H54 (cell line): ENCODE results near the gene ADGRG3.

Source experiments
- DNase-seq: peaks from one replicate; pipeline ENCODE4 v3.0.0; 2011; ENCODE audit warnings: low spot score, mixed read lengths; ENCODE audit not compliant: insufficient read length
- FAIRE-seq: peaks from 3 replicates; lab custom pipeline; 2011; peaks lifted over from hg19 to GRCh38; lab: Jason Lieb, UNC
- POLR2A ChIP-seq: IDR thresholded peaks from 2 replicates; pipeline ENCODE4 v1.6.1; 2011; ENCODE audit warnings: low read depth, mild to moderate bottlenecking, low read length

ADGRG3 gene

DNA sequence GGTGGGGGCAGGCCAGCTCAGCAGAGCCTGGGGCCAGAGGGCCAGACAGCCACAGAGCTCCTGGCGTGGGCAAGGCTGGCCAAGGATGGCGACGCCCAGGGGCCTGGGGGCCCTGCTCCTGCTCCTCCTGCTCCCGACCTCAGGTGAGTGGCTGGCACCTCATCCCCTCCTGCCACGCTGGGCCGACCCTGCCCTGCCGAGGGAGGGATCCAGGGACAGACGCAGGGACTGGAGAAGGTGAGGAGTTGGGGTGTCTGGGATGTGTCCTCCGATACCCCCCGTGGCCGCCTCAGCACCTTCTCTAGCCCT lies at the start of gene ADGRG3:
ADGRG3 (plus strand) TSS at position 44 of the 309 bp plus-strand sequence; CDS start at position 86, 42 bp downstream.
- TF ChIP-seq POLR2A, result no peak
- FAIRE-seq (no peak), DNase-seq (no peak)

DNA sequence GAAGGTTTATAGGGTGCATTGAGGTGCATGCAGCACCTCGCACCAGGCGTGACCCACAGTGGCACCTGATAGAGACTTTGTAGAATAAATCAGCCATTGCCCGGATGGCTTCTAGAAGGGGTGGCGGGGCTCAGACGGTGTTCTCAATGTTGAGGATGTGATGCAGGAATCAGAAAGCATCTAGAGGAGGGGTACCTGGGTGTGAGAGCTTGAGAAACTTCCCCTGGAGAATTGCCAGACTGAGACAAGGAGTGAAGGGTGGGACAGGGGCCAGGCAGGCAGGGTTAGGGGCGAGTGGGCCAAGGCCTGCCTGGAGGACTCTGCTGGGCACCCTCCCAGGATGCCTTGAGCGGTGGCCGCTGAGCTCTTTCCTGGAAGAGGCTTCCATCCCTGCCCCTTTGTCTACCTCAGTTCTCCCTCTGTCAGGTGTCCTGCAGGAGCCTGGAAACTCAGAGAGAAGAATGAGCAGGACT lies 48.9 kb upstream of the ADGRG3 start:
- TF ChIP-seq POLR2A, result no peak
- FAIRE-seq, result no peak

DNA sequence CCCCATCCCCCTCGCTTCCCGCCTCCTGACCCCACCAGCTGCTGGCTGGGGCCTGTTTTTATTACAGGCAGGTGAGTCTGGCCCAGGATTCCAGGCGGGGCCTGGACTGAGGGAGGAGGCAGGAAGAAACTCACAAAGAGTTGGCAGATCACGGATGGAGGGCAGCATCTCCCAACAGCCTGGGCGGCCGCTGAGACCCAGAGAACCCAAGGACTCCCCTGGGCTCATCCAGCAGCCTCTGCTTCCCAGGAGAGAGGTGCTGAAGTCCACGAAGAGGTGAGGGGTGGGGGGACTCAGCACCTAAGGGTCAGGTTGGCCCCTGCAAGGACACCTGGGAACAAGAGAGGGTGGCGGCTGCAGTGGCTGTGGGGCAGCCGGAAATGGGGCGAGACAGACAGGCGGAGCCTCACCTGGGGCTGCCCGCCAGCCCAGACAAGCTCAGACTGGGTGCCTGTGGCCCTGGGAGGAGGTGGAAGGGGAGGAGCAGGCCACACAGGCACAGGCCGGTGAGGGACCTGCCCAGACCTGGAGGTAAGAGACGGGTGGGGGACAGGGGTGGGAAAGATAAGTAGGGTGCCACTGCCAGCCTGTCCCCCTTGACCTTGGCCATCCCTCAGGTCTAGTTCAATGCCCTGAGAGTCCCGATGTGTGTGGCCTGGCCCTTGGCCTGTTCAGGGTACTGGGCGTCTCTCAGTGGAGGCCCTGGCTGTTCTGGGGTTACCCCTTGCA lies 48.3 kb upstream of the ADGRG3 start:
- FAIRE-seq (no peak), DNase-seq (no peak)
- TF ChIP-seq POLR2A, result no peak

More for the DNA sequence above, 48.9 kb upstream of the ADGRG3 start:
- no peak for DNase-seq

DNA sequence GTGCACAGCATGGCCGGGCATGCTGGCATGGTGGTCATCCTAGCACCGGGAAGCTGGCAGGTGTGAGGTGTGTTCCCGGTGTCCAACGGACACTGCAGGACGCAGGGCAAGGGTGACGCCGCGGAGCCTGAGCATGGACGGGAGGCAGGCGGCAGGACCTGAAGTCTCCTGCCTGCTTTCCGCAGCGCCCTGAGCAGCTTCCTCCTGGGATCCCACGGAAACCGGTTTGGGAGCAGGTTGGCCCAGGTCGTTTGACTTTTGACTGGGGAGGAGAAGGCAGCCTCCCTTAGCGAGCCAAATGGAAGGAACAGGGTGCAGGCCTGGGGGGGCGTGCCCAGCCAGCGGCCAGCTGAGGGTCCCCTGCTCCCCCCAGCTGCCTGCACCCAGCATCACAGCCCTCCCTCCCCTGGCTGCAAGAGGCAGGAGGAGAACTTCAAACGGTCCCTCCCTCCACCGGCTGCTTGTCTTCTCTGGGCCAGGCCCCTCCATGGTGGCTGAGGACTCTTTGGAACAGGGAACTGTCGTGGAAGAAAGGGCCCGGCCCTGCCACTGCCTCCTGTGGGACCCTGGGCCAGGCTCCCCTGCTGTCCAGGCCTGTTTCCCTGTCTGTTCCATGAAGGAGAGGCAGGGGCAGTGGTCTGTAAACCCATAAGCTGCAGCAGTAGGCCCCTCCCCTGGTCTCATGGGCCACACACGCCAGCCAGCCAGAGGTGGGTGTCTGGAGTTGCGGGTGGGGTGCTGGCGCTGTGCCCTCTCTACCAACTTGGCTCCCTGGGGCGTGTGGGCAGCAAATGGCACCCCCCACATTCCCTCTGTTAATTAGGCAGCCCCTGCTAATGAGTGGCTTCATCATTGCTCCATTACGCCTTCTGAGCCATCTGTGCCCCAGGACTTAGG lies 47.5 kb upstream of the ADGRG3 start:
- TF ChIP-seq POLR2A, result no peak
- DNase-seq, result no peak
- no peak for FAIRE-seq

DNA sequence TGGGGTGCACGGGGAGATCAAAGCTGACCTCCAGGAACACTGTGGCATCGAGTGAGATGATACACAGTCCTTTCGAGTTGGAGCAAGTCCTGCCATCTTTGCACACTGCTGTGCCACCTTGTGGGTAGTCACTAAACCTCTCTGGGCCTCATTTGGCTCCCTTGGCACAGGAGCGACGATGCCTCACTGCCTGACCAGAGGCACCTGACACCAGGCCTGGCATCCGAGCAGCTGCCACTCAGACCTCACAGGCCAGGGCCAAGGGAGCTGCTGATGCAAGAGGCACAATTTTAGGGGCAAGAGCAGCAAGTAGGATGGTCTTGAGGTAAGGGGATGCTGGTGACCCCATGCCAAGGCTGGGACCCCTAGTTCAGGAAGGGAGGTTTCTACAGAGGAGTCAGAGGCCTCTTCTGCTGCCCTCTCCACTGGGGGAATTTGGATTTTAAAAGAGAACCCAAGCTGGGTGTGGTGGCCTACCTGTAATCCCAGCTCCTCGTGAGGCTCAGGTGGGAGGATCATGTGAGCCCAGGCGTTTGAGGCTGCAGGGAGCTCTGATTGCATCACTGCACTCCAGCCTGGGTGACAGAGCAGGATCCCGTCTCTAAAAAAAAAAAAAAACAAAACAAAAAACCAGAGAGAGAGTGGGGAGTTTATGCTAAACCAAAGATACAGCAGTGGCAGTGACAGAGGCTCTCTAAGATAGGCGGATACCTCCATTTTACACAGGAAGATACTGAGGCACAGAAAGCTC lies 46.4 kb upstream of the ADGRG3 start:
- DNase-seq (no peak), FAIRE-seq (no peak)
- no peak for TF ChIP-seq POLR2A

DNA sequence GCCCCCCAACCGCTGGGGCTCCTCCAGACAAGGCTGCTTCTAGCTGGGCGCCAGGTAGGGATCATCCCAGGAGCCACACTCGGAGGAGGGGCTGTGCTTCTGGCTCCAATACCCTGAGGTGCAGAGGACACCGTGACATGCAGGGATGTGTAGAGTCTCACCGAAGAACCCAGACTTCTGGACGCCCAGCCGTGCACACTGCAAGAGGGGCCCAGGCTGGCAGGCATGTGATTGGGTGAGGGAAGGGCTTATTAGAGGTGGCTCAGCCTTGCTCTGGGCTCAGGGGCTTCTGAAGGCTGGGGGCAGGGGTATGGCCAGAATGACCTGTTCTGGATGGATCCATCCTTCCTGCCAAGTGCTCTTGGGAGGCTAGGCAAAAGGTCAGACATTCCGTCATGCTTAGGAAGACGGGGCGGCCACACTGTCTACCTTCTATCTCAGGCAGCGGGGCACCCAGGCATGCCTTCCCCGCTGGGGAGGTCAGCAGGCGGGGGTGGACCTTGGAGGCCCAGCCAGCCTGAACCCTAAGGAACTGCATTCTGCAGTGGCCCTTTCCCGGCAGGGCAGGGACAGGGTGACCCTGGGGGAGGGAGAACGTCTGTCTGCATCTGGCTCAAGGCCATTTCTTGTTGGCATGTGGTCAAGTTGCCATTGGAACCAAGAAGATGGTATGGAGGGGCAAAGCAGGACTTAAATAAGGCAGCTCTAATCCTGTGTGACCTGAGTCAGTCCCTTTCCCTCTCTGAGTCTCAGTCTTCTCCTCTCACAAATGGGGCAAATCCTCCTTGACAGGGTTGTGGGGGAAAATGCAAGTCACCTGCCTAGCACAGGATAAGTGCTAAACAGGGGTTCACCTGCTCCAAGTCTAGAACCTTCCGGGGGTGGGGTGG lies 45.5 kb upstream of the ADGRG3 start:
- no peak for TF ChIP-seq POLR2A
- DNase-seq, result no peak
- no peak for FAIRE-seq

GRCh38 chr16:57623251-57624043 lies 44.7 kb upstream of the ADGRG3 start:
- no peak for TF ChIP-seq POLR2A
- FAIRE-seq, result no peak
- no peak for DNase-seq

GRCh38 chr16:57624044-57624688 lies 43.9 kb upstream of the ADGRG3 start:
- no peak for DNase-seq
- no peak for FAIRE-seq
- TF ChIP-seq POLR2A, result no peak

DNA sequence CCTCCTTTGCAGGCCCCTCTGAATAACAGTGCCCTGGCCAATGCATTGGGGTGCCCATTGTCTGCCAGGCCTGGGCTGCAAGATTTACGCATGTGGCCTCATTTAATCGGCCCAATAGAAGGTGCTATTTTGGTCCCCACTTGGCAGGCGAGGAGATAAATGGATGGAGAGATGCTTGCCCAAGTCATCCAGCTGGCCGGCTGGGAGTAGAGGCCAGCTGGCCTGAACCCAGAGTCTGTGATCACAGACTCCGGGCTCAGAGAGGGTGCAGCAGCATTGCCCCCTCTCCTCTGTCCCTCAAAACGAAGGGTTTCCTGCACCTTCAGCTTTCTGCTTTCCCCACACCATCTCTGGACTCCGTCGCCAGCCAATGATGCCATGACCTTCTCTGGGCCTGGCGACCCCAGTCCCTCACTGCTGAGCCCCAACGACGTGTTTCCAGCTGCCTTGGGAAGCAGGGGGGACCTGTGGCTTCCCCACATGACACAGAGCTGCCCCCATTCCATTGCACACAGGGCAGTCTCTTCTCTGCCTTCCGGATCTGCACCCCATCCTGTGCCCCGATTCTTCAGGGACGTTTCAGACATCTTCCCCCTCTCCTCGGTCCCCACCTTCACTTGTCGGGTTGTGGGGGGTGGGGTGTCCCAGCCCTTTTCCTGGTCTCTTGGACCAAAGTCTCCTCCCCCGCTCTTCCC lies 43.2 kb upstream of the ADGRG3 start:
- no peak for TF ChIP-seq POLR2A
- FAIRE-seq (no peak), DNase-seq (no peak)

- TF ChIP-seq POLR2A, result no peak
- DNase-seq (no peak), FAIRE-seq (no peak)
Observed at GRCh38 chr16:57626420-57627170, 41.5 kb upstream of the ADGRG3 start.

GRCh38 chr16:57627184-57627871 lies 40.8 kb upstream of the ADGRG3 start:
- DNase-seq (peak; percentile 79), FAIRE-seq (peak; percentile 81)
- TF ChIP-seq POLR2A, result no peak
